IMR-90 (cell line): ENCODE measurements around the gene TMEM74B.
A peak's percentile ranks its signal among the peaks of the same experiment; 100 is the strongest.

ENCODE experiments used
- CTCF ChIP-seq: conservative IDR thresholded peaks from 2 replicates; pipeline ENCODE4 v1.5.1; 2012; ENCODE audit warnings: mild to moderate bottlenecking, low read depth, low read length, improper control_type of control experiment
- MAFK ChIP-seq: IDR thresholded peaks from 2 replicates; pipeline ENCODE4 v1.6.1; 2012; ENCODE audit warnings: low read depth, low read length, improper control_type of control experiment
- SMC3 ChIP-seq: fragments of 150-350 bp; IDR thresholded peaks from 2 replicates; pipeline ENCODE4 v1.6.1; 2016; ENCODE audit warnings: low read depth, mild to moderate bottlenecking, antibody characterized with exemption, low read length, moderate library complexity

- TF ChIP-seq SMC3 (no peak), CTCF (no peak), MAFK (peak; percentile 63)
These were observed 34.6 kb downstream of the TMEM74B start for GRCh38 chr20:1150218-1150617.
